ENCODE measurements around the gene SVEP1.

Gene SVEP1

GRCh38 chr9:110344821-110345220 lies 234.7 kb downstream of the SVEP1 start:
- no peak for TF ChIP-seq CTCF (IDR thresholded peaks at IDR 0.05; ENCODE audit: low read length, missing control alignments)
- no peak overlapping the region for H3K4me3 ChIP-seq (replicated peaks; ENCODE audit: low read depth, low read length)
- no peak for DNase-seq (ENCODE audit: low read depth)

GRCh38 chr9:110343551-110343950 lies 236.0 kb downstream of the SVEP1 start:
- TF ChIP-seq CTCF (IDR thresholded peaks at IDR 0.05; ENCODE audit: low read length, missing control alignments), result no peak
- no peak overlapping the region for H3K4me3 ChIP-seq (replicated peaks; ENCODE audit: low read depth, low read length)
- no peak for DNase-seq (ENCODE audit: low read depth)

- DNase-seq (ENCODE audit: low read depth), result peak; percentile 49
- TF ChIP-seq CTCF (IDR thresholded peaks at IDR 0.05; ENCODE audit: low read length, missing control alignments), result peak; percentile 62
Observed at GRCh38 chr9:110340306-110340705, 239.2 kb downstream of the SVEP1 start.

GRCh38 chr9:110338143-110338542 lies 241.4 kb downstream of the SVEP1 start:
- no peak for TF ChIP-seq CTCF (IDR thresholded peaks at IDR 0.05; ENCODE audit: low read length, missing control alignments)
- no peak for DNase-seq (ENCODE audit: low read depth)

More at GRCh38 chr9:110340306-110340705, 239.2 kb downstream of the SVEP1 start:
- no peak overlapping the region for H3K4me3 ChIP-seq (replicated peaks; ENCODE audit: low read depth, low read length)

DNA sequence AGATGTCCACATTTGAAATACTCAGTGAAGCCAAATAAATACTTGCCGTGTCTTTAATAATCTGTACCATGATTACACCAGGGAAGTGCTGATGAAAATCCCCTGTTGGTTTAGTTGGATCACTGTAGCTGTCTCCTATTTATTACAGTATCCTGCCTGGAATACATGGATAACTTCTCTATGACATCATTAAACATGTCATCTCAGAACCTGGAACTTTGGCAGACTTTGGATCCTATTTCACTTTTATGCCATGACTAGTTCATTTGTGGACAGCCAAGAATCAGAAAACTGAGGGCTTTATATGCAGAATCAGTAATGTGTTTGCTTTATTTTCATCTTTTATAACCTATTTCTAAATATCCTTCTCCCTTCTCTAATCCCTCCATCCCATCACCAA lies 241.8 kb downstream of the SVEP1 start, which contains the start of gene TXNDC8:
TSS of gene TXNDC8 (minus strand) at position 137 of the 400 bp plus-strand sequence.
- no peak within 1 kb of the TSS for H3K4me3 ChIP-seq (replicated peaks; ENCODE audit: low read depth, low read length)
- DNase-seq (ENCODE audit: low read depth), result peak; percentile 49
- TF ChIP-seq CTCF (IDR thresholded peaks at IDR 0.05; ENCODE audit: low read length, missing control alignments), result no peak

More at GRCh38 chr9:110338143-110338542, 241.4 kb downstream of the SVEP1 start:
- H3K4me3 ChIP-seq (replicated peaks; ENCODE audit: low read depth, low read length), result no peak overlapping the region

- no peak for DNase-seq (ENCODE audit: low read depth)
- H3K4me3 ChIP-seq (replicated peaks; ENCODE audit: low read depth, low read length), result no peak overlapping the region
- no peak for TF ChIP-seq CTCF (IDR thresholded peaks at IDR 0.05; ENCODE audit: low read length, missing control alignments)
Observed at GRCh38 chr9:110336363-110336762, 243.2 kb downstream of the SVEP1 start.

DNA sequence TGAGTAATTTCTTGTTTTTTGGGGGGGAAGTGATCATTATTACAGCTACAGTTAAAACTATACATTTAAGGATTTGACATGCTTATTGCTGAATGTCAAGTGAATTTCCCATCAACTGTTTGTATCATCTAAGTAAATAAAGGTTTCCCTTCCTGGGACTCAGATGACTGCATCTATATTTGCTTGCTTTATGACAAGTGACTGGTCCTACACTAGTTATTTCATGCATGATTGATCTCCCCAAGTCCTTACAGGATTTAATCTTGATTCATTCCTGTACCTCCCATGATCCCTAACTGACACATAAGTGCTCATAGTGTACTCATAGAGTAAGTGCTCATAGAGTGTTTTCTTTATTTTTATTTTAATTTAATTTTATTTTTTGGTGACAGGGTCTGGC lies 244.7 kb downstream of the SVEP1 start:
- no peak overlapping the region for H3K4me3 ChIP-seq (replicated peaks; ENCODE audit: low read depth, low read length)
- DNase-seq (ENCODE audit: low read depth), result no peak
- TF ChIP-seq CTCF (IDR thresholded peaks at IDR 0.05; ENCODE audit: low read length, missing control alignments), result no peak
